HEK293 (cell line): Measurements from ENCODE around the gene PAF1.

Experiments
- KLF16 ChIP-seq: fragments of 450-650 bp; formaldehyde crosslinking; IDR thresholded peaks from 2 replicates; pipeline ENCODE4 v1.5.1; 2017; ENCODE audit warnings: missing biosample characterization, missing genetic modification characterization
- KLF8 ChIP-seq: fragments of 450-650 bp; formaldehyde crosslinking; IDR thresholded peaks from 2 replicates; pipeline ENCODE4 v1.5.1; 2016; ENCODE audit warnings: missing biosample characterization, missing genetic modification characterization
- OVOL3 ChIP-seq: fragments of 450-650 bp; formaldehyde crosslinking; IDR thresholded peaks from 2 replicates; pipeline ENCODE4 v1.5.1; 2016; ENCODE audit warnings: missing biosample characterization, missing genetic modification characterization
- ZBTB7A ChIP-seq: fragments of 450-650 bp; formaldehyde crosslinking; IDR thresholded peaks from 2 replicates; pipeline ENCODE4 v1.5.1; 2016; ENCODE audit warnings: low read depth, missing biosample characterization, missing genetic modification characterization
- ZFP69B ChIP-seq: fragments of 450-650 bp; formaldehyde crosslinking; IDR thresholded peaks from 2 replicates; pipeline ENCODE4 v1.5.1; 2016; ENCODE audit warnings: missing biosample characterization, missing genetic modification characterization
- ZNF112 ChIP-seq: fragments of 450-650 bp; formaldehyde crosslinking; IDR thresholded peaks from 2 replicates; pipeline ENCODE4 v1.5.0; 2017; ENCODE audit warnings: missing biosample characterization, missing genetic modification characterization
- ZNF121 ChIP-seq: fragments of 450-650 bp; formaldehyde crosslinking; IDR thresholded peaks from 2 replicates; pipeline ENCODE4 v1.5.1; 2016; ENCODE audit warnings: missing biosample characterization, missing genetic modification characterization
- ZNF202 ChIP-seq: fragments of 450-650 bp; formaldehyde crosslinking; IDR thresholded peaks from 2 replicates; pipeline ENCODE4 v1.5.1; 2016; ENCODE audit warnings: missing biosample characterization, missing genetic modification characterization, borderline replicate concordance
- ZNF221 ChIP-seq: fragments of 450-650 bp; formaldehyde crosslinking; IDR thresholded peaks from 2 replicates; pipeline ENCODE4 v1.5.1; 2017; ENCODE audit warnings: missing biosample characterization, missing genetic modification characterization, borderline replicate concordance
- ZNF394 ChIP-seq: fragments of 450-650 bp; formaldehyde crosslinking; IDR thresholded peaks from 2 replicates; pipeline ENCODE4 v1.5.1; 2016; ENCODE audit warnings: missing biosample characterization, missing genetic modification characterization, mild to moderate bottlenecking, moderate library complexity, borderline replicate concordance
- ZNF423 ChIP-seq: fragments of 450-650 bp; formaldehyde crosslinking; IDR thresholded peaks from 2 replicates; pipeline ENCODE4 v1.5.1; 2016; ENCODE audit warnings: missing biosample characterization, missing genetic modification characterization
- ZNF548 ChIP-seq: fragments of 450-650 bp; formaldehyde crosslinking; IDR thresholded peaks from 2 replicates; pipeline ENCODE4 v1.5.1; 2016; ENCODE audit warnings: missing biosample characterization, missing genetic modification characterization
- ZNF558 ChIP-seq: fragments of 450-650 bp; formaldehyde crosslinking; IDR thresholded peaks from 2 replicates; pipeline ENCODE4 v1.5.1; 2016; ENCODE audit warnings: missing biosample characterization, missing genetic modification characterization
- ZNF560 ChIP-seq: fragments of 450-650 bp; formaldehyde crosslinking; IDR thresholded peaks from 2 replicates; pipeline ENCODE4 v1.5.1; 2017; ENCODE audit warnings: missing biosample characterization, missing genetic modification characterization, borderline replicate concordance
- ZNF600 ChIP-seq: fragments of 450-650 bp; formaldehyde crosslinking; IDR thresholded peaks from 2 replicates; pipeline ENCODE4 v1.5.1; 2016; ENCODE audit warnings: missing biosample characterization, missing genetic modification characterization
- ZNF629 ChIP-seq: fragments of 450-650 bp; formaldehyde crosslinking; IDR thresholded peaks from 2 replicates; pipeline ENCODE4 v1.5.1; 2017; ENCODE audit warnings: missing biosample characterization, missing genetic modification characterization
- ZNF76 ChIP-seq: fragments of 450-650 bp; formaldehyde crosslinking; IDR thresholded peaks from 2 replicates; pipeline ENCODE4; 2016; ENCODE audit warnings: low read depth, missing biosample characterization, missing genetic modification characterization, borderline replicate concordance
- ZSCAN30 ChIP-seq: fragments of 450-650 bp; IDR thresholded peaks from 2 replicates; pipeline ENCODE4 v1.5.1; 2018; ENCODE audit warnings: missing biosample characterization, mild to moderate bottlenecking, missing genetic modification characterization, moderate library complexity
- TF ChIP-seq, protein P1 (sequence below): fragments of 450-650 bp; formaldehyde crosslinking; IDR thresholded peaks from 2 replicates; pipeline ENCODE4 v1.5.0; 2017; ENCODE audit warnings: missing biosample characterization, missing genetic modification characterization, borderline replicate concordance
- TF ChIP-seq, protein P2 (sequence below): fragments of 450-650 bp; formaldehyde crosslinking; IDR thresholded peaks from 2 replicates; pipeline ENCODE4 v1.5.1; 2016; ENCODE audit warnings: missing biosample characterization, missing genetic modification characterization, borderline replicate concordance
- TF ChIP-seq, protein P3 (sequence below): fragments of 450-650 bp; formaldehyde crosslinking; IDR thresholded peaks from 2 replicates; pipeline ENCODE4 v1.5.1; 2017; ENCODE audit warnings: missing biosample characterization, missing genetic modification characterization
- TF ChIP-seq, protein P4 (sequence below): fragments of 450-650 bp; formaldehyde crosslinking; conservative IDR thresholded peaks from 2 replicates; pipeline ENCODE4 v1.5.1; 2016; ENCODE audit warnings: low read depth, missing biosample characterization, missing genetic modification characterization
- TF ChIP-seq, protein P5 (sequence below): fragments of 450-650 bp; formaldehyde crosslinking; IDR thresholded peaks from 2 replicates; pipeline ENCODE4 v1.5.1; 2016; ENCODE audit warnings: missing biosample characterization, missing genetic modification characterization
- TF ChIP-seq, protein P6 (sequence below): sonication (generic); formaldehyde crosslinking; IDR thresholded peaks from 2 replicates; pipeline ENCODE4 v1.8.1; 2022; ENCODE audit warnings: mild to moderate bottlenecking, moderate library complexity, missing genetic modification reagents

PAF1 gene

DNA sequence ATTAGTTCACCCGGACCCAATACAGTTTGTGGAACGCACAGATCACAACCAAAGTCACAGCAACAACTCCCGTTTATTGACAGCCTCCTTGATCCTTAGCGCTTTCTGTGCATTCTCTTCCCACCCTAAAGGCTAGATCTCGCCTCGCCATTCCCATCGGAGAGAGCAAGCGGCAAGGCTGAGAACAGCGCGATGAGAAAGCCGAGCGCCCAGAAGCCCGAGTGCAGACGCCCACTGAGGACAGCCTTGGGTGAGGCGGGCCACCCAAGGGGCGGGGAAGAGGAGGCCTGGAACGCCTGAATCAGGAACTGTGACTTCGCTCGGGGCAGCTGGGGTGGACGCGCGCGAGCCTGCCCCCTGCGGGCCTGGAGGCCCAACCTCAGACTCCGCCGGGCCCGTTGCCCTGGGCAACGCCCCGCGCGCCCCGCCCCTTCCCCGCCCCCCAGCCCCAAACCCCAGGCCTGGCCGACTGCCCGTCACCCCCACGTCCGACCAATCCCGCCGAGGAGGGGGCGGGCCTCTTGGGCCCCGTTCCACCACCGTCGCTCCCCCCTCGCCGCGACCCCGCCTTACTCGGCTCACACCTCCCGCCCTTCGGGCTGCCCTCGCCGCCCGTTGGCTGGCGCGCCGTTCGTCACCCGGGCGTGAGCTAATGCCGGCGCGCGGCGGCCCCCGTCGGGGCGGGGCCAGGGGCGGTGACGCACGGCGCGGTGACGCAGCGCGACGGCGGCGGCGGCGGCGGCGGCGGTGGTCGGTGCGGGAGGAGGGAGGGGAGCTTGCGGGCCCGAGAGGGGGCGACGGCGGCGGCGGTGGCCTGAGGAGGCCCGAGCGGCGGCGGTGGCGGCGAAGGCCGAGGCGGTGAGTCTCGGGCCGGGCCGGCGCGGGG, 48.9 kb downstream of the PAF1 start, which contains the start of gene SAMD4B (continued):
- peak; percentile 96 for TF ChIP-seq ZNF423 (tag by site-specific recombination)
- TF ChIP-seq, protein P1, sequence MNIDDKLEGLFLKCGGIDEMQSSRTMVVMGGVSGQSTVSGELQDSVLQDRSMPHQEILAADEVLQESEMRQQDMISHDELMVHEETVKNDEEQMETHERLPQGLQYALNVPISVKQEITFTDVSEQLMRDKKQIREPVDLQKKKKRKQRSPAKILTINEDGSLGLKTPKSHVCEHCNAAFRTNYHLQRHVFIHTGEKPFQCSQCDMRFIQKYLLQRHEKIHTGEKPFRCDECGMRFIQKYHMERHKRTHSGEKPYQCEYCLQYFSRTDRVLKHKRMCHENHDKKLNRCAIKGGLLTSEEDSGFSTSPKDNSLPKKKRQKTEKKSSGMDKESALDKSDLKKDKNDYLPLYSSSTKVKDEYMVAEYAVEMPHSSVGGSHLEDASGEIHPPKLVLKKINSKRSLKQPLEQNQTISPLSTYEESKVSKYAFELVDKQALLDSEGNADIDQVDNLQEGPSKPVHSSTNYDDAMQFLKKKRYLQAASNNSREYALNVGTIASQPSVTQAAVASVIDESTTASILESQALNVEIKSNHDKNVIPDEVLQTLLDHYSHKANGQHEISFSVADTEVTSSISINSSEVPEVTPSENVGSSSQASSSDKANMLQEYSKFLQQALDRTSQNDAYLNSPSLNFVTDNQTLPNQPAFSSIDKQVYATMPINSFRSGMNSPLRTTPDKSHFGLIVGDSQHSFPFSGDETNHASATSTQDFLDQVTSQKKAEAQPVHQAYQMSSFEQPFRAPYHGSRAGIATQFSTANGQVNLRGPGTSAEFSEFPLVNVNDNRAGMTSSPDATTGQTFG (tag by site-specific recombination), result no peak
- no peak for TF ChIP-seq ZNF202 (tag by site-specific recombination)
- TF ChIP-seq ZFP69B (tag by site-specific recombination), result peak; percentile 92
- peak; percentile 99 for TF ChIP-seq KLF16
- peak; percentile 69; the same call in 1 of the 2 replicates for TF ChIP-seq ZNF600 (tag by site-specific recombination)
- TF ChIP-seq ZNF548 (tag by site-specific recombination), result no peak
- TF ChIP-seq ZNF76 (tag by site-specific recombination), result peak; percentile 75; the same call in 1 of the 2 replicates
- TF ChIP-seq, protein P2, sequence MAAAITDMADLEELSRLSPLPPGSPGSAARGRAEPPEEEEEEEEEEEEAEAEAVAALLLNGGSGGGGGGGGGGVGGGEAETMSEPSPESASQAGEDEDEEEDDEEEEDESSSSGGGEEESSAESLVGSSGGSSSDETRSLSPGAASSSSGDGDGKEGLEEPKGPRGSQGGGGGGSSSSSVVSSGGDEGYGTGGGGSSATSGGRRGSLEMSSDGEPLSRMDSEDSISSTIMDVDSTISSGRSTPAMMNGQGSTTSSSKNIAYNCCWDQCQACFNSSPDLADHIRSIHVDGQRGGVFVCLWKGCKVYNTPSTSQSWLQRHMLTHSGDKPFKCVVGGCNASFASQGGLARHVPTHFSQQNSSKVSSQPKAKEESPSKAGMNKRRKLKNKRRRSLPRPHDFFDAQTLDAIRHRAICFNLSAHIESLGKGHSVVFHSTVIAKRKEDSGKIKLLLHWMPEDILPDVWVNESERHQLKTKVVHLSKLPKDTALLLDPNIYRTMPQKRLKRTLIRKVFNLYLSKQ (tag by site-specific recombination), result no peak
- TF ChIP-seq, protein P3, sequence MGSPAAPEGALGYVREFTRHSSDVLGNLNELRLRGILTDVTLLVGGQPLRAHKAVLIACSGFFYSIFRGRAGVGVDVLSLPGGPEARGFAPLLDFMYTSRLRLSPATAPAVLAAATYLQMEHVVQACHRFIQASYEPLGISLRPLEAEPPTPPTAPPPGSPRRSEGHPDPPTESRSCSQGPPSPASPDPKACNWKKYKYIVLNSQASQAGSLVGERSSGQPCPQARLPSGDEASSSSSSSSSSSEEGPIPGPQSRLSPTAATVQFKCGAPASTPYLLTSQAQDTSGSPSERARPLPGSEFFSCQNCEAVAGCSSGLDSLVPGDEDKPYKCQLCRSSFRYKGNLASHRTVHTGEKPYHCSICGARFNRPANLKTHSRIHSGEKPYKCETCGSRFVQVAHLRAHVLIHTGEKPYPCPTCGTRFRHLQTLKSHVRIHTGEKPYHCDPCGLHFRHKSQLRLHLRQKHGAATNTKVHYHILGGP (tag by site-specific recombination), result no peak
- TF ChIP-seq ZNF629 (tag by site-specific recombination), result peak; percentile 90
- TF ChIP-seq ZNF112 (tag by site-specific recombination), result no peak
- TF ChIP-seq KLF8 (tag by site-specific recombination), result peak; percentile 100
- TF ChIP-seq ZNF221 (tag by site-specific recombination), result peak; percentile 98; the same call in 1 of the 2 replicates
- TF ChIP-seq ZSCAN30 (tag by site-specific recombination), result peak; percentile 99
- peak; percentile 76; the same call in 1 of the 2 replicates for TF ChIP-seq ZNF558
- TF ChIP-seq, protein P4, sequence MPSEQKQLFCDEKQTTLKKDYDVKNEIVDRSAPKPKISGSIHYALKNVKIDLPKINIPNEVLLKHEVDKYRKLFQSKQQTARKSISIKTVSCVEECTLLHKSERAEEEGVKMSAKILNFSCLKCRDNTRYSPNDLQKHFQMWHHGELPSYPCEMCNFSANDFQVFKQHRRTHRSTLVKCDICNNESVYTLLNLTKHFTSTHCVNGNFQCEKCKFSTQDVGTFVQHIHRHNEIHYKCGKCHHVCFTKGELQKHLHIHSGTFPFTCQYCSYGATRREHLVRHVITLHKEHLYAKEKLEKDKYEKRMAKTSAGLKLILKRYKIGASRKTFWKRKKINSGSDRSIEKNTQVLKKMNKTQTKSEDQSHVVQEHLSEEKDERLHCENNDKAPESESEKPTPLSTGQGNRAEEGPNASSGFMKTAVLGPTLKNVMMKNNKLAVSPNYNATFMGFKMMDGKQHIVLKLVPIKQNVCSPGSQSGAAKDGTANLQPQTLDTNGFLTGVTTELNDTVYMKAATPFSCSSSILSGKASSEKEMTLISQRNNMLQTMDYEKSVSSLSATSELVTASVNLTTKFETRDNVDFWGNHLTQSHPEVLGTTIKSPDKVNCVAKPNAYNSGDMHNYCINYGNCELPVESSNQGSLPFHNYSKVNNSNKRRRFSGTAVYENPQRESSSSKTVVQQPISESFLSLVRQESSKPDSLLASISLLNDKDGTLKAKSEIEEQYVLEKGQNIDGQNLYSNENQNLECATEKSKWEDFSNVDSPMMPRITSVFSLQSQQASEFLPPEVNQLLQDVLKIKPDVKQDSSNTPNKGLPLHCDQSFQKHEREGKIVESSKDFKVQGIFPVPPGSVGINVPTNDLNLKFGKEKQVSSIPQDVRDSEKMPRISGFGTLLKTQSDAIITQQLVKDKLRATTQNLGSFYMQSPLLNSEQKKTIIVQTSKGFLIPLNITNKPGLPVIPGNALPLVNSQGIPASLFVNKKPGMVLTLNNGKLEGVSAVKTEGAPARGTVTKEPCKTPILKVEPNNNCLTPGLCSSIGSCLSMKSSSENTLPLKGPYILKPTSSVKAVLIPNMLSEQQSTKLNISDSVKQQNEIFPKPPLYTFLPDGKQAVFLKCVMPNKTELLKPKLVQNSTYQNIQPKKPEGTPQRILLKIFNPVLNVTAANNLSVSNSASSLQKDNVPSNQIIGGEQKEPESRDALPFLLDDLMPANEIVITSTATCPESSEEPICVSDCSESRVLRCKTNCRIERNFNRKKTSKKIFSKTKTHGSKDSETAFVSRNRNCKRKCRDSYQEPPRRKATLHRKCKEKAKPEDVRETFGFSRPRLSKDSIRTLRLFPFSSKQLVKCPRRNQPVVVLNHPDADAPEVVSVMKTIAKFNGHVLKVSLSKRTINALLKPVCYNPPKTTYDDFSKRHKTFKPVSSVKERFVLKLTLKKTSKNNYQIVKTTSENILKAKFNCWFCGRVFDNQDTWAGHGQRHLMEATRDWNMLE (tag by site-specific recombination), result peak; percentile 72
- TF ChIP-seq ZNF394 (tag by site-specific recombination), result peak; percentile 88; the same call in 1 of the 2 replicates
- TF ChIP-seq ZBTB7A (tag by site-specific recombination), result peak; percentile 96
- TF ChIP-seq, protein P5, sequence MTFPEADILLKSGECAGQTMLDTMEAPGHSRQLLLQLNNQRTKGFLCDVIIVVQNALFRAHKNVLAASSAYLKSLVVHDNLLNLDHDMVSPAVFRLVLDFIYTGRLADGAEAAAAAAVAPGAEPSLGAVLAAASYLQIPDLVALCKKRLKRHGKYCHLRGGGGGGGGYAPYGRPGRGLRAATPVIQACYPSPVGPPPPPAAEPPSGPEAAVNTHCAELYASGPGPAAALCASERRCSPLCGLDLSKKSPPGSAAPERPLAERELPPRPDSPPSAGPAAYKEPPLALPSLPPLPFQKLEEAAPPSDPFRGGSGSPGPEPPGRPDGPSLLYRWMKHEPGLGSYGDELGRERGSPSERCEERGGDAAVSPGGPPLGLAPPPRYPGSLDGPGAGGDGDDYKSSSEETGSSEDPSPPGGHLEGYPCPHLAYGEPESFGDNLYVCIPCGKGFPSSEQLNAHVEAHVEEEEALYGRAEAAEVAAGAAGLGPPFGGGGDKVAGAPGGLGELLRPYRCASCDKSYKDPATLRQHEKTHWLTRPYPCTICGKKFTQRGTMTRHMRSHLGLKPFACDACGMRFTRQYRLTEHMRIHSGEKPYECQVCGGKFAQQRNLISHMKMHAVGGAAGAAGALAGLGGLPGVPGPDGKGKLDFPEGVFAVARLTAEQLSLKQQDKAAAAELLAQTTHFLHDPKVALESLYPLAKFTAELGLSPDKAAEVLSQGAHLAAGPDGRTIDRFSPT (tag by site-specific recombination), result peak; percentile 85
- 0 out of 2 replicates have a peak, but pooled peaks have one; percentile 42 for TF ChIP-seq OVOL3 (tag by site-specific recombination)
- TF ChIP-seq, protein P6, sequence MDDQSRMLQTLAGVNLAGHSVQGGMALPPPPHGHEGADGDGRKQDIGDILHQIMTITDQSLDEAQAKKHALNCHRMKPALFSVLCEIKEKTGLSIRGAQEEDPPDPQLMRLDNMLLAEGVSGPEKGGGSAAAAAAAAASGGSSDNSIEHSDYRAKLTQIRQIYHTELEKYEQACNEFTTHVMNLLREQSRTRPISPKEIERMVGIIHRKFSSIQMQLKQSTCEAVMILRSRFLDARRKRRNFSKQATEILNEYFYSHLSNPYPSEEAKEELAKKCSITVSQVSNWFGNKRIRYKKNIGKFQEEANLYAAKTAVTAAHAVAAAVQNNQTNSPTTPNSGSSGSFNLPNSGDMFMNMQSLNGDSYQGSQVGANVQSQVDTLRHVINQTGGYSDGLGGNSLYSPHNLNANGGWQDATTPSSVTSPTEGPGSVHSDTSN, result peak; percentile 93
- 0 out of 2 replicates have a peak, but pooled peaks have one; percentile 25 for TF ChIP-seq ZNF121 (tag by site-specific recombination)
- no peak for TF ChIP-seq ZNF560 (tag by site-specific recombination)
